NOMO-1 treated with dmso at 0.1 percent for 144 hours (cell line): ENCODE results near the gene PRR5.

ENCODE experiments used
- DNase-seq: peaks from one replicate; lab custom pipeline; 2025; ENCODE audit not compliant: unreplicated experiment; lab: John Stamatoyannopoulos, UW

Gene PRR5

GRCh38 chr22:44711690-44712555, 9.9 kb downstream of the PRR5 start:
- no peak for DNase-seq

GRCh38 chr22:44712962-44713361, 11.0 kb downstream of the PRR5 start:
- DNase-seq: no peak

- DNase-seq: no peak
Observed at GRCh38 chr22:44714703-44715350, 12.8 kb downstream of the PRR5 start.

- DNase-seq: no peak
Observed at GRCh38 chr22:44718418-44718817, 16.4 kb downstream of the PRR5 start.

GRCh38 chr22:44719586-44720368, 17.8 kb downstream of the PRR5 start:
- no peak for DNase-seq

- DNase-seq: no peak
Observed at GRCh38 chr22:44721213-44721612, 19.2 kb downstream of the PRR5 start.

- DNase-seq: no peak
Observed at GRCh38 chr22:44722611-44723010, 20.6 kb downstream of the PRR5 start.

GRCh38 chr22:44723801-44724200, 21.8 kb downstream of the PRR5 start:
- no peak for DNase-seq

- no peak for DNase-seq
Observed at GRCh38 chr22:44724416-44724815, 22.4 kb downstream of the PRR5 start.

- DNase-seq: no peak
Observed at GRCh38 chr22:44724859-44725258, 22.9 kb downstream of the PRR5 start.

GRCh38 chr22:44726439-44726838, 24.4 kb downstream of the PRR5 start:
- no peak for DNase-seq

- no peak for DNase-seq
Observed at GRCh38 chr22:44727148-44727547, 25.1 kb downstream of the PRR5 start.

- DNase-seq: no peak
Observed at GRCh38 chr22:44727709-44728108, 25.7 kb downstream of the PRR5 start.

- DNase-seq: no peak
Observed at GRCh38 chr22:44728761-44729324, 26.8 kb downstream of the PRR5 start.

GRCh38 chr22:44729391-44730021, 27.5 kb downstream of the PRR5 start:
- no peak for DNase-seq

- no peak for DNase-seq
Observed at GRCh38 chr22:44730022-44730393, 28.0 kb downstream of the PRR5 start.

- DNase-seq: no peak
Observed at GRCh38 chr22:44730490-44731356, 28.7 kb downstream of the PRR5 start.

- no peak for DNase-seq
Observed at GRCh38 chr22:44731357-44731970, 29.5 kb downstream of the PRR5 start.

- DNase-seq: no peak
Observed at GRCh38 chr22:44732017-44732561, 30.1 kb downstream of the PRR5 start.
